H9 (cell line): ENCODE data around the gene DPP6. TPM values are rescaled to one million over a fixed set of nuclear protein-coding genes. Genes with fewer than 3 reads are reported as not detected.

Source experiments
- DNase-seq: peaks from one replicate; pipeline ENCODE4 v3.0.0-alpha.2; 2017
- H2AFZ ChIP-seq: one replicate; pipeline ENCODE4 v1.6.1; 2013; ENCODE audit warnings: mild to moderate bottlenecking, low read length, control low read depth, moderate library complexity
- H2AK5ac ChIP-seq: 2 replicates; pipeline ENCODE4 v1.6.1; 2013; ENCODE audit warnings: low read length, control low read depth, mixed read lengths; ENCODE audit not compliant: insufficient read length
- H2BK120ac ChIP-seq: one replicate; pipeline ENCODE4 v1.6.1; 2013; ENCODE audit warnings: low read depth, mild to moderate bottlenecking, low read length, control low read depth, inconsistent platforms; ENCODE audit not compliant: poor library complexity, severe bottlenecking
- H2BK12ac ChIP-seq: 2 replicates; pipeline ENCODE4 v1.6.1; 2013; ENCODE audit warnings: low read length, control low read depth, mixed read lengths, low read depth; ENCODE audit not compliant: insufficient read length
- H2BK15ac ChIP-seq: 2 replicates; pipeline ENCODE4 v1.6.1; 2013; ENCODE audit warnings: low read depth, low read length, control low read depth
- H2BK20ac ChIP-seq: one replicate; pipeline ENCODE4 v1.6.1; 2013; ENCODE audit warnings: low read depth, mild to moderate bottlenecking, low read length, control low read depth, inconsistent platforms; ENCODE audit not compliant: poor library complexity, severe bottlenecking
- H2BK5ac ChIP-seq: 2 replicates; pipeline ENCODE4 v1.6.1; 2013; ENCODE audit warnings: low read length, control low read depth, mixed read lengths; ENCODE audit not compliant: insufficient read length
- H3K14ac ChIP-seq: 2 replicates; pipeline ENCODE4 v1.6.1; 2013; ENCODE audit warnings: low read length, control low read depth; ENCODE audit not compliant: insufficient read depth
- H3K18ac ChIP-seq: 2 replicates; pipeline ENCODE4 v1.6.1; 2013; ENCODE audit warnings: low read depth, mild to moderate bottlenecking, mixed read lengths, low read length, control low read depth; ENCODE audit not compliant: insufficient read length
- H3K23ac ChIP-seq: 2 replicates; pipeline ENCODE4 v1.6.1; 2013; ENCODE audit warnings: low read length, control low read depth, mixed read lengths, low read depth; ENCODE audit not compliant: insufficient read length
- H3K23me2 ChIP-seq: 2 replicates; pipeline ENCODE4 v1.6.1; 2013; ENCODE audit warnings: low read depth, mild to moderate bottlenecking, mixed read lengths, low read length, control low read depth; ENCODE audit not compliant: insufficient read length, poor library complexity, severe bottlenecking
- H3K27ac ChIP-seq: 2 replicates; pipeline ENCODE4 v1.5.1; 2013; ENCODE audit warnings: low read length, control low read depth, mixed read lengths, low read depth; ENCODE audit not compliant: insufficient read length
- H3K27me3 ChIP-seq: 2 replicates; pipeline ENCODE4 v1.6.1; 2013; ENCODE audit warnings: low read length, control low read depth, inconsistent platforms; ENCODE audit not compliant: insufficient read depth
- H3K4ac ChIP-seq: 2 replicates; pipeline ENCODE4 v1.6.1; 2013; ENCODE audit warnings: low read depth, mild to moderate bottlenecking, control low read depth, inconsistent platforms, low read length, moderate library complexity
- H3K4me1 ChIP-seq: 2 replicates; pipeline ENCODE4 v1.6.1; 2013; ENCODE audit warnings: low read length, control low read depth, inconsistent platforms; ENCODE audit not compliant: insufficient read depth
- H3K4me2 ChIP-seq: 2 replicates; pipeline ENCODE4 v1.6.1; 2013; ENCODE audit warnings: low read length, control low read depth, mixed read lengths; ENCODE audit not compliant: insufficient read length, insufficient read depth
- H3K56ac ChIP-seq: 2 replicates; pipeline ENCODE4 v1.6.1; 2013; ENCODE audit warnings: low read depth, mild to moderate bottlenecking, mixed read lengths, low read length, control low read depth; ENCODE audit not compliant: insufficient read length
- H3K79me1 ChIP-seq: 2 replicates; pipeline ENCODE4 v1.6.1; 2013; ENCODE audit warnings: low read depth, mild to moderate bottlenecking, moderate library complexity, low read length, control low read depth, inconsistent platforms; ENCODE audit not compliant: insufficient read depth, poor library complexity, severe bottlenecking
- H3K79me2 ChIP-seq: 2 replicates; pipeline ENCODE4 v1.6.1; 2013; ENCODE audit warnings: low read length, control low read depth, inconsistent platforms; ENCODE audit not compliant: insufficient read depth
- H3K9ac ChIP-seq: 2 replicates; pipeline ENCODE4 v1.6.1; 2013; ENCODE audit warnings: low read length, control low read depth, mixed read lengths; ENCODE audit not compliant: insufficient read length; ENCODE audit errors: extremely low read depth
- H3K9me3 ChIP-seq: one replicate; pipeline ENCODE4 v1.6.1; 2013; ENCODE audit warnings: low read depth, low read length, inconsistent platforms; ENCODE audit not compliant: control insufficient read depth
- H3T11ph ChIP-seq: one replicate; pipeline ENCODE4 v1.6.1; 2013; ENCODE audit warnings: mild to moderate bottlenecking, low read length, control low read depth, inconsistent platforms
- H4K20me1 ChIP-seq: one replicate; pipeline ENCODE4 v1.6.1; 2013; ENCODE audit not compliant: control insufficient read depth, insufficient read length, insufficient read depth
- H4K5ac ChIP-seq: 2 replicates; pipeline ENCODE4 v1.6.1; 2013; ENCODE audit warnings: low read depth, mild to moderate bottlenecking, mixed read lengths, low read length, control low read depth; ENCODE audit not compliant: insufficient read length
- H4K8ac ChIP-seq: replicated peaks from 2 replicates; pipeline ENCODE4 v1.6.1; 2013; ENCODE audit warnings: low read length, control low read depth, mixed read lengths, low read depth; ENCODE audit not compliant: insufficient read length
- H4K91ac ChIP-seq: 2 replicates; pipeline ENCODE4 v1.6.1; 2013; ENCODE audit warnings: low read depth, mild to moderate bottlenecking, moderate library complexity, mixed read lengths, low read length, control low read depth; ENCODE audit not compliant: insufficient read length
- H3K27ac Mint-ChIP-seq, 3 experiments: 2 replicates in 2 of 3; 3 replicates in 1 of 3; pipeline ENCODE4 v1.8.0; 2020 to 2021; ENCODE audit warnings: mixed read lengths in 3 of 3, mild to moderate bottlenecking in 1 of 3, moderate library complexity in 1 of 3
- H3K27me3 Mint-ChIP-seq: 2 replicates; pipeline ENCODE4 v1.8.0; 2021; ENCODE audit warnings: low read depth, mild to moderate bottlenecking, moderate library complexity, mixed read lengths
- H3K36me3 Mint-ChIP-seq, 3 experiments: 2 replicates in 2 of 3; 3 replicates in 1 of 3; pipeline ENCODE4 v1.8.0; 2020 to 2021; ENCODE audit warnings: low read depth in 3 of 3, mixed read lengths in 3 of 3; ENCODE audit not compliant: insufficient read depth in 1 of 3
- H3K4me1 Mint-ChIP-seq, 2 experiments: 2 replicates each; pipeline ENCODE4 v1.8.0; 2020; ENCODE audit warnings: mixed read lengths in 2 of 2
- H3K4me3 Mint-ChIP-seq, 2 experiments: 2 replicates in 1 of 2; 3 replicates in 1 of 2; pipeline ENCODE4 v1.8.0; 2020 to 2021; ENCODE audit warnings: mild to moderate bottlenecking in 2 of 2, mixed read lengths in 2 of 2, moderate library complexity in 1 of 2
- H3K9me3 Mint-ChIP-seq, 2 experiments: 2 replicates in 1 of 2; 3 replicates in 1 of 2; pipeline ENCODE4 v1.8.0; 2020; ENCODE audit warnings: mild to moderate bottlenecking in 2 of 2, mixed read lengths in 2 of 2, moderate library complexity in 1 of 2
- CTCF ChIP-seq: fragments of 200-600 bp; sonication (generic); conservative IDR thresholded peaks from 3 replicates; pipeline ENCODE4 v1.8.0; 2021; ENCODE audit warnings: antibody characterized with exemption, mild to moderate bottlenecking
- WGBS: extraction: QIAGEN DNeasy Blood & Tissue Kit; methylation state at CpG from one replicate; pipeline ENCODE4 v1.1.7; 2013; ENCODE audit warnings: missing lambda C conversion rate, low lambda C conversion rate, mixed read lengths; ENCODE audit not compliant: insufficient read length; ENCODE audit errors: extremely low coverage; 5-methylcytosine and 5-hydroxymethylcytosine counted together
- total RNA-seq: library from RNA; stranded (reverse); gene quantifications from 2 replicates; pipeline ENCODE4 v1.2.1, GENCODE V29; 2021

Gene DPP6
- total RNA-seq, 1 experiment from 2014 or later, result 4.5 TPM

DNA sequence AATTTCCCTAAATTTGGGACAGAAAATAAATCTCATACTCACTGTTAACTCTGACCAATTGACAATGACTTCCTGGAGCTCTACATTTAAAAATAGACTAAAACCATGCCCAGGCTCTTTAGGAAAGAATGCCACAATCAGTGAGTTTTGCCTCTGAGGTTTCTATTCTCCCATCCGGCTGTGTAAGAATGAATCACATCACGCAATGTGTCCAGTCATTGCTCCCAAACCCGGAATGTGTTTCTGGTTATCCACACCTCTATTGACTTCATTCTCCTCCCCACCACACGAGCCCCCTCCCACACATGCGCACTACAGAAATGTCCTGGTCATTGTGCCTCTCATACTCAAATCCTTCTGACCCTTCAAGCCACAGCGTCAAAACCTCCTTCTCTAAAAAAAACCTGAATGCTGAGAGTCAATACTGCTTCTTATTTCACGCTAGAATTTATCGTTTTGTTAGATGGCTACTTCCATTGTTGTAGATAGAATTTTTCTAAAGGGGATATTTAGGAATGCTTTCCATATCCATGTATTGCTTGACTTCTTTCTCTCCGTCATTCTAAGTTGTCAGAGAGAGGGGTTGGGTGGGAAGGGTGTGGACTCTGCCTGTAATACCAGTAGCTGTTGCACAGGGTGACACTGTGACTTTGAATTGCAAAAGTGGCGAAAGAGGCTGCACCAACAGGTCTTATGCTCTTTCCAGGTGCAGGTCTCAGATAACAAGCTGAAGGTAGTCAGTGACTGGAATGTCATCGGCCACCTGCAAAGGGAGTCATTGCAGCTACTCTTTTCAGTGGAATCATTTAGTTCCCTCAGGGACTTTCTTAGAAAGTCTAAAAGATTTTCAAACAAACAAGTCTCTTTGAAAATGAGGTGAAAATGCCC, 594.2 kb downstream of the DPP6 start:
- no peak overlapping the region for H2AK5ac ChIP-seq
- TF ChIP-seq CTCF, result no peak
- H4K20me1 ChIP-seq, result no peaks in the 10 kb centered on the region
- H3K4me2 ChIP-seq, result no peak overlapping the region
- DNase-seq, result no peak
- H3K56ac ChIP-seq, result no peak overlapping the region
- Mint-ChIP-seq H3K27ac (no peak overlapping the region), H3K4me1 (no peaks in the 10 kb centered on the region), H3K27me3 (no peaks in the 10 kb centered on the region), H3K9me3 (no peaks in the 10 kb centered on the region; a peak in 2 of 5 replicates), H3K36me3 (peaks cover 0 to 3% (median 0%) of the 10 kb centered on the region in 3 experiments; a peak in 2 of 7 replicates), H3K4me3 (no peak overlapping the region)
- no peaks in the 10 kb centered on the region for H3K4me1 ChIP-seq
- no peak overlapping the region for H2BK12ac ChIP-seq
- no peaks in the 10 kb centered on the region for H3K23me2 ChIP-seq
- no peaks in the 10 kb centered on the region for H3K9me3 ChIP-seq
- no peak overlapping the region for H2BK120ac ChIP-seq
- H3K79me2 ChIP-seq, result no peaks in the 10 kb centered on the region
- H2AFZ ChIP-seq, result no peak overlapping the region
- H2BK20ac ChIP-seq, result no peak overlapping the region
- no peak overlapping the region for H4K8ac ChIP-seq
- H4K5ac ChIP-seq, result no peak overlapping the region
- H3T11ph ChIP-seq, result no peak overlapping the region
- no peak overlapping the region for H2BK15ac ChIP-seq
- no peaks in the 10 kb centered on the region for H3K27me3 ChIP-seq
- H3K27ac ChIP-seq, result no peak overlapping the region
- H3K14ac ChIP-seq, result no peak overlapping the region
- H3K4ac ChIP-seq, result no peak overlapping the region
- WGBS, result no CpG with 5 or more reads among the region's 11 CpGs
- H3K18ac ChIP-seq, result no peak overlapping the region
- no peak overlapping the region for H2BK5ac ChIP-seq
- no peak overlapping the region for H4K91ac ChIP-seq
- H3K9ac ChIP-seq, result no peak overlapping the region
- no peaks in the 10 kb centered on the region for H3K79me1 ChIP-seq
- H3K23ac ChIP-seq, result no peak overlapping the region
